ENCODE measurements around the gene WBP2. TPM values are rescaled to one million over a fixed set of nuclear protein-coding genes. Genes with fewer than 3 reads are reported as not detected.

The WBP2 gene
- total RNA-seq, 1 experiment from 2014 or later = 44.8 TPM

- Histone ChIP-seq H3K36me3 (replicated peaks; ENCODE audit: control insufficient read depth, insufficient read depth, low read length) (peaks cover 9% of the 10 kb centered on the region), H3K4me3 (ENCODE audit: insufficient read depth, low read depth, low read length) (no peak overlapping the region), H3K27me3 (ENCODE audit: control insufficient read depth, insufficient read depth, low read length) (no peaks in the 10 kb centered on the region)
- DNase-seq = no peak
Measured at GRCh38 chr17:75795820-75796607, 59.1 kb downstream of the WBP2 start.

Other genes with a start within 250 kb of the WBP2 start
- 0.11 TPM in 1 of 2 replicates, not detected in the other for gene SMIM5, start 221.9 kb downstream of the WBP2 start, total RNA-seq (2014; rRNA removed; shearing (Covaris generic))
- 36.3 and 40.0 TPM in 2 replicates for gene RECQL5, start 188.2 kb downstream of the WBP2 start, total RNA-seq (2014; rRNA removed; shearing (Covaris generic))
- gene SAP30BP, start 188.0 kb downstream of the WBP2 start, total RNA-seq (2014; rRNA removed; shearing (Covaris generic)) = 52.9 and 61.3 TPM in 2 replicates
- 0.28 and 0.70 TPM in 2 replicates for gene ITGB4, start 133.9 kb downstream of the WBP2 start, total RNA-seq (2014; rRNA removed; shearing (Covaris generic))
- gene GALK1, start 90.1 kb downstream of the WBP2 start, total RNA-seq (2014; rRNA removed; shearing (Covaris generic)) = 43.4 and 47.2 TPM in 2 replicates
- 17.9 and 21.7 TPM in 2 replicates for gene UNK, start 70.5 kb downstream of the WBP2 start, total RNA-seq (2014; rRNA removed; shearing (Covaris generic))
- 4.2 and 7.2 TPM in 2 replicates for gene UNC13D, start 10.9 kb downstream of the WBP2 start, total RNA-seq (2014; rRNA removed; shearing (Covaris generic))
- 8.5 and 14.1 TPM in 2 replicates for gene TRIM47, start 23.2 kb upstream of the WBP2 start, total RNA-seq (2014; rRNA removed; shearing (Covaris generic))
- 66.4 and 69.4 TPM in 2 replicates for gene TRIM65, start 41.6 kb upstream of the WBP2 start, total RNA-seq (2014; rRNA removed; shearing (Covaris generic))
- gene MRPL38, start 49.5 kb upstream of the WBP2 start, total RNA-seq (2014; rRNA removed; shearing (Covaris generic)) = 100 and 125 TPM in 2 replicates
- gene FBF1, start 85.7 kb upstream of the WBP2 start, total RNA-seq (2014; rRNA removed; shearing (Covaris generic)) = 17.9 and 27.7 TPM in 2 replicates
- 35.1 and 38.3 TPM in 2 replicates for gene ACOX1, start 123.8 kb upstream of the WBP2 start, total RNA-seq (2014; rRNA removed; shearing (Covaris generic))
- 12.5 and 16.9 TPM in 2 replicates for gene TEN1, start 123.9 kb upstream of the WBP2 start, total RNA-seq (2014; rRNA removed; shearing (Covaris generic))
- 4.3 and 6.7 TPM in 2 replicates for gene CDK3, start 145.5 kb upstream of the WBP2 start, total RNA-seq (2014; rRNA removed; shearing (Covaris generic))
- gene EVPL, start 172.0 kb upstream of the WBP2 start, total RNA-seq (2014; rRNA removed; shearing (Covaris generic)) = 0.26 TPM in 1 of 2 replicates, not detected in the other
- 31.4 and 33.4 TPM in 2 replicates for gene SRP68, start 217.2 kb upstream of the WBP2 start, total RNA-seq (2014; rRNA removed; shearing (Covaris generic))
- gene GALR2, start 219.4 kb upstream of the WBP2 start, total RNA-seq (2014; rRNA removed; shearing (Covaris generic)) = 1.8 and 2.0 TPM in 2 replicates
- gene ZACN, start 223.8 kb upstream of the WBP2 start, total RNA-seq (2014; rRNA removed; shearing (Covaris generic)) = 0.48 and 0.59 TPM in 2 replicates
- gene EXOC7, start 248.5 kb upstream of the WBP2 start, total RNA-seq (2014; rRNA removed; shearing (Covaris generic)) = 80.3 and 87.7 TPM in 2 replicates